Fibroblast of the aortic adventitia (primary cell): ENCODE measurements around the gene USP30. TPM values are rescaled to one million over a fixed set of nuclear protein-coding genes. Genes with fewer than 3 reads are reported as not detected.
A peak's percentile ranks its signal among the peaks of the same experiment; 100 is the strongest.

Source experiments
- DNase-seq: peaks from one replicate; pipeline ENCODE4 v3.0.0-alpha.2; 2010; ENCODE audit warnings: low read depth
- H3K4me3 ChIP-seq: 2 replicates; pipeline ENCODE4 v1.5.1; 2011; ENCODE audit warnings: low read depth, mild to moderate bottlenecking, control low read depth, low read length, moderate library complexity
- total RNA-seq: library from RNA; depleted of rRNA; stranded (reverse); fragments of >200 nt; gene quantifications from 2 replicates; pipeline ENCODE4 v1.2.3, GENCODE V29; 2012; ENCODE audit warnings: low replicate concordance
- TF ChIP-seq, protein P1 (sequence below): IDR thresholded peaks from 2 replicates; pipeline ENCODE4 v1.5.1; 2011; ENCODE audit warnings: mild to moderate bottlenecking, low read length, control low read depth, inconsistent platforms; ENCODE audit not compliant: insufficient read depth

USP30 gene, protein sequence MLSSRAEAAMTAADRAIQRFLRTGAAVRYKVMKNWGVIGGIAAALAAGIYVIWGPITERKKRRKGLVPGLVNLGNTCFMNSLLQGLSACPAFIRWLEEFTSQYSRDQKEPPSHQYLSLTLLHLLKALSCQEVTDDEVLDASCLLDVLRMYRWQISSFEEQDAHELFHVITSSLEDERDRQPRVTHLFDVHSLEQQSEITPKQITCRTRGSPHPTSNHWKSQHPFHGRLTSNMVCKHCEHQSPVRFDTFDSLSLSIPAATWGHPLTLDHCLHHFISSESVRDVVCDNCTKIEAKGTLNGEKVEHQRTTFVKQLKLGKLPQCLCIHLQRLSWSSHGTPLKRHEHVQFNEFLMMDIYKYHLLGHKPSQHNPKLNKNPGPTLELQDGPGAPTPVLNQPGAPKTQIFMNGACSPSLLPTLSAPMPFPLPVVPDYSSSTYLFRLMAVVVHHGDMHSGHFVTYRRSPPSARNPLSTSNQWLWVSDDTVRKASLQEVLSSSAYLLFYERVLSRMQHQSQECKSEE
- total RNA-seq, result 4.1 and 11.2 TPM in 2 replicates

DNA sequence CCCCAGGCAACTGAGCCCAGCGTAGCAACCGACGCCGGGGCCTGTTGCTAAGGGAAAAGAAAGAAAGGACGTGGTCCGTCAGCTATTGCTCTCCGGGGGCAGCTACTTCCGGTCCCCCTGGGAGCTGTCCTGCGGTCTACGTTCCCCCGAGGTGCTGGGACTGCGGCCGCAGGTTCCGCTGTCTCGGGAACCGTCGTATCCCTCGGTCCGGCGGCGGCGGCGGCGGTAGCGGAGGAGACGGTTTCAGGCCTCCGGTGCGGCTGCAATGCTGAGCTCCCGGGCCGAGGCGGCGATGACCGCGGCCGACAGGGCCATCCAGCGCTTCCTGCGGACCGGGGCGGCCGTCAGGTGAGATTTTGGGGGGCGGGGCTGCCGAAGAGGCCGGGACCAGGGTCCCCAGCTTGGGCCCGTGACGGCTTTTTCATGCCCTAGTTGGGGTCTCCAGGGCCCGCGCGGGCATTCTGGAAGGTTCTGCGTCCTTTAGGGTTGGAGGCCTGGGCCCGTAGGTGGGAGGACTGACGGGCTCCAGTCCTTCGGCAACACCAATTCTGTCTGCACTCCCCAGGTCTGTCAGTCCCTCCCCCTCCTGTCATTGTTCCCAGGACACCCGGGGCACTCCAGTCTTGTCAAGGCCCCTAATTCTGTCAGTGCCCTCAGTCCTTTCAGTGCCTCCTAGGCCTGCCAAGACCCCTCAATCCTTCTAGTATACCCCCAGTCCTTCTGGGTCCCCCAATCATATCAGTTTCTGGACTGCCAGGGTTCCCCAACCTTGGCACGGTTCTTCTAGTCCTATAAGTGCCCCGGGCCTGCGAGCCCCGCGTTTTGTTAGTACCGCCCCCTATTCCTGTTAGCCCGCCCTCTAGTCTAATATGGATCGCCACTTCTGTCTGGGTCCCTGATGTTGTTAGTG, at the start of gene USP30:
TSS of gene USP30 (plus strand) at position 163 of the 910 bp plus-strand sequence. CDS start at position 266, 103 bp downstream.
- peak; percentile 91 for DNase-seq
- H3K4me3 ChIP-seq, result peak within 1 kb of the TSS; percentile 79
- TF ChIP-seq, protein P1, sequence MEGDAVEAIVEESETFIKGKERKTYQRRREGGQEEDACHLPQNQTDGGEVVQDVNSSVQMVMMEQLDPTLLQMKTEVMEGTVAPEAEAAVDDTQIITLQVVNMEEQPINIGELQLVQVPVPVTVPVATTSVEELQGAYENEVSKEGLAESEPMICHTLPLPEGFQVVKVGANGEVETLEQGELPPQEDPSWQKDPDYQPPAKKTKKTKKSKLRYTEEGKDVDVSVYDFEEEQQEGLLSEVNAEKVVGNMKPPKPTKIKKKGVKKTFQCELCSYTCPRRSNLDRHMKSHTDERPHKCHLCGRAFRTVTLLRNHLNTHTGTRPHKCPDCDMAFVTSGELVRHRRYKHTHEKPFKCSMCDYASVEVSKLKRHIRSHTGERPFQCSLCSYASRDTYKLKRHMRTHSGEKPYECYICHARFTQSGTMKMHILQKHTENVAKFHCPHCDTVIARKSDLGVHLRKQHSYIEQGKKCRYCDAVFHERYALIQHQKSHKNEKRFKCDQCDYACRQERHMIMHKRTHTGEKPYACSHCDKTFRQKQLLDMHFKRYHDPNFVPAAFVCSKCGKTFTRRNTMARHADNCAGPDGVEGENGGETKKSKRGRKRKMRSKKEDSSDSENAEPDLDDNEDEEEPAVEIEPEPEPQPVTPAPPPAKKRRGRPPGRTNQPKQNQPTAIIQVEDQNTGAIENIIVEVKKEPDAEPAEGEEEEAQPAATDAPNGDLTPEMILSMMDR, result no peak

DNA sequence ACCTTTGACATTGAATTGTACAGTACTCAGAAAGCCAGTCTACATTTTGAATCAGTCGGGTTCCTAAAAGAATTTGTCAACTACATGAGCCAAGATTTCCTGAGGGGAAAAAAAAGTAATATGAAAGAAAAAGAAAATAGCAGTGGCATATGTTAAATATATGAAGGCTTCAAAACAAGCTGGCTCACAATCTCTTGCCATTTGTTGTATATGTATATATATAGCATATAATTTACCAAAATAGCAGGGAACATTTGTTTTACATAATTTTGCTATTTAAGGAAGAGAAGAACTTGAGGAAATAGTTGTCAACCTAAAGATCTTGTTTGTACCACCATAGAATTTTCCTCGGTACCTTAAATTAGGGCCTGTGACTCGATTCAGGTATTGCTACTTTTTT, 48.4 kb upstream of the USP30 start:
- H3K4me3 ChIP-seq, result no peak overlapping the region
- DNase-seq, result no peak
- TF ChIP-seq, protein P1, result no peak

DNA sequence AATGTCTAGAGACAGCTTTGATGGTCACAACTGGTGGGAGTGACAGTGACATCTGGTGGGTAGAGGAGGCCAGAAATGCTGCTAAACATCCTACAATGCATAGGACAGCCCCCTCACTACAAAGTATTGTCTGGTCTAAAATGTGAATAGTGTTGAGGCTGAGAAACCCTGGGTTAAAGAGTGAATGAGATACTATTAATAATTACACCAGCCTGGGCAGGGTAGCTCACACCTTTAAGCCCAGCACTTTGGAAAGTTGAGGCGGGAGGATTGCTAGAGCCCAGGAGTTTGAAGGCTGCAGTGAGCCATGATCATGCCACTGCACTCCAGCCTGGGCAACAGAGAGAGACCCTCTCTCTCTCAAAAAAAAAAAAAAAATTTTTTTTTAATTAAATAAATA, 42.6 kb upstream of the USP30 start:
- TF ChIP-seq, protein P1, result no peak
- no peak for DNase-seq
- no peak overlapping the region for H3K4me3 ChIP-seq

DNA sequence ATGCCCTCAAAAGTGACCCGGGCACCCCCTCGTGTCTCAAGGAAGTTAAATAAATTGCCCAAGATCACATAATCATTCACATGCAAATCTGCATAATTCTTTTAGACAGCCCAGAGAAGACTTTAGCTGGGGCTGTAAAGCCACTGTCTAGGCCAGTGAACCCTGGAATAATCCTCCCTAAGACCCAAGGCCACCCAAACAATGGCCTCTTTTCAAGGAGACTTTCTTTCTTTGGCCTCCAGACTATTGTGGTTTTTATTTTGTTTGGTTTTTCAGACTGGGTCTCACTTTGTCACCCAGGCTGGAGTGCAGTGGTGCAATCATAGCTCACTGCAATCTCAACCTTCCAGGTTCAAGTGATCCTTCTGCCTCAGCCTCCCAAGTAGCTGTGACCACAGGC, 42.1 kb upstream of the USP30 start:
- TF ChIP-seq, protein P1, result no peak
- H3K4me3 ChIP-seq, result no peak overlapping the region
- no peak for DNase-seq

DNA sequence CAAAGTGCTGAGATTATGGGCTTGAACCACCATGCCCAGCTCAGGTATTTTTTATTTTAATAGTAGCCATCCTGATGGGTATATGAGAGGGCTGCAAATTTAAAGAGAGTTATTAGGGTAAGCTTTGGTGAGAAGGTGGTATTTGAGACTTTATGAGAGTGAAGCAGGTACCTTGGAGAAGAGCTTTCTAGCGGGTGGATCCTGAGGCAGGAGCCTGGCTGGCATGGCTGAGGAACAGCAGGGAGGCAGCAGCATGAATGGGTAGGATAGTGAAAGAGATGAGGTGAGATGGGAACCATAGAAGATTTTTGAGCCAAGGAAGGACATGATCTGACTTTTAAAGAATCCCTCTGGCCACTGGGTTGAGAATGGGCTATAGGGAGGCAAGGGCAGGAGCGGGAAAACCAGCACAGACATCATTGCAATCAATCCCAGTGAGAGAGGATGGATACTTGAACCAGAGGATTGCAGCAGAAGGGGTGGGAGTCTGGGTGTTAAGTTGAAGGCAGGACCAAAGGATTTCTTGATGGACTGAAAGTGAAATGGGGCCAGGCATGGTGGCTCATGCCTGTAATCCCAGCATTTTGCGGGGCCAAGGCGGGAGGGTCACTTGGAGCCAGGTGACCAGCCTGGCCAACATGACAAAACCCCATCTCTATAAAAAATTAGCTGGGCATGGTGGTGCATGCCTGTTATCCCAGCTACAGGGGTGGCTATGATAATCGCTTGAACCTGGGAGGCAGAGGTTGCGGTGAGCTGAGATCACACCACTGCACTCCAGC, 37.2 kb upstream of the USP30 start:
- no peak for DNase-seq
- no peak overlapping the region for H3K4me3 ChIP-seq
- TF ChIP-seq, protein P1, result no peak

DNA sequence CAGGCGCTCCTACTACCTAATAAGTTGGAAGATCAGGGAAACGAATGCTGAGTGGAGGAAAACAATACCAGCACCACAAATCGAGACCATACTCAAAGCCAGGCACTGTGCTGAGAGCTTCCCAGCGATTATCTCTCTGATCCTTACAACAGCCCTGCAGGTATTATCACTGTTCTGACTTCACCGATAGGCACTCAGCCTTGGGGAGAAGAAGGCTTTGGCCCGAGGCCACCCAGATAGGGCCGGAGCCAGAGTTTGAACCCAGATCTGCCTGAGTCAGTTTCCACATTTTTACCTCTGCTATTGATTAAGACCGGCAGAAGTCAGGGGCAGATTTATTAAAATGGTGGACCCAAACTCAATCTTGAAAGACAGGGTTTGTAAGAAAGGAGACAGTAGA, 36.4 kb upstream of the USP30 start:
- H3K4me3 ChIP-seq, result no peak overlapping the region
- TF ChIP-seq, protein P1, result no peak
- DNase-seq, result no peak
